Stimulated activated CD4-positive, alpha-beta T cell treated with anti-CD3 and anti-CD28 coated beads, TNF-alpha, amount 100 ng/mL, for 4 hours (primary cell): ENCODE results near the gene CDH4.

Experiments used
- DNase-seq, 3 experiments: peaks; one replicate each; pipeline ENCODE4 v3.0.0-alpha.2; 2020; ENCODE audit warnings: low read depth in 3 of 3

The CDH4 gene

GRCh38 chr20:61325718-61326117, 73.7 kb downstream of the CDH4 start:
- DNase-seq: no peak

DNA sequence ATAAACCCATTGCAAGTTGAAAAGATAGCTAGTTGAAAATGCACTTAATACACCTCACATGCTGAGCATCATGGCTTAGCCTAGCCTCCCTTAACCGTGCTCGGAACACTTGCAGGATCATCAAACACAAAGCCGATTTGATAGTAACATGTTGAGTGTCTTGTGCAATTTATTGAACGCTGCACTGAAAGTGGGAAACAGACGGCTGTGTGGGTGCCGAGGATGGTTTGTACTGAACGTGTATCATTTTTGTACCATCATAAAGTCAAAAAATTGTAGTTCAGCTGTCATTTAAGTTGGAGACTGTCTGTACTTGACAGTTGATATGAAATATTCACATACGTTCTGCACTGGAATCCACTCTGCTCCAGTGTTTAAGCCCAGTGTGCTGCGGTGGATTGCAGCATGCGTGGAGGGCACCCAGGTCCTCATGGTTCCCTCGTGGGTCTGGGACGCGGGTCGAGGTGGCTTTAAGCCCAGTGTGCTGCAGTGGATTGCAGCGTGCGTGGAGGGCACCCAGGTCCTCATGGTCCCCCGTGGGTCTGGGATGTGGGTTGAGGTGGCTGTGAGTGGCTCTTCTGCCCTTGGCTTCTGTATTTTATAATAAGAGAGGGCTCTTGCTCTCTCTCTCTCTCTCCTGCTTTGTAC, 77.0 kb downstream of the CDH4 start:
- no peak for DNase-seq

GRCh38 chr20:61330441-61330840, 78.4 kb downstream of the CDH4 start:
- DNase-seq: no peak

DNA sequence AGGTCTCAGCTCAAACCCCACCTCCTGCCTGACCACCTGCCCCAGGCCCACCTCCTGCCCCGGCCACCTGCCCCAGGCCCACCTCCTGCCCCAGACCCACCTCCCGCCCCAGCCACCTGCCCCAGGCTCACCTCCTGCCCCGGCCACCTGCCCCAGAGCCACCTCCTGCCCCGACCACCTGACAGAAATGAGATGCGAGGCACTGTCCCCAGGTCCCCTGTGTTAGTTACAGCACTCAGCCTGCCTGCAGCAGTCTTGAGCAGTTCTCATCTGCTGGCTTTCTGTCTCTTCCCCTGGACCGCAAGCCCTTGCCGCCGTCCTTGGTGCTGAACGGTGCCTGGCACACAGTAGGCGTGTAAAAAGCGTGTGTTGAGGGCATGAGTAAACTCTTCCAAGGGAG, 79.5 kb downstream of the CDH4 start:
- no peak for DNase-seq

GRCh38 chr20:61332016-61332975, 80.2 kb downstream of the CDH4 start:
- DNase-seq: no peak

GRCh38 chr20:61333484-61334108, 81.5 kb downstream of the CDH4 start:
- no peak for DNase-seq

GRCh38 chr20:61340157-61340556, 88.1 kb downstream of the CDH4 start:
- DNase-seq: no peak

DNA sequence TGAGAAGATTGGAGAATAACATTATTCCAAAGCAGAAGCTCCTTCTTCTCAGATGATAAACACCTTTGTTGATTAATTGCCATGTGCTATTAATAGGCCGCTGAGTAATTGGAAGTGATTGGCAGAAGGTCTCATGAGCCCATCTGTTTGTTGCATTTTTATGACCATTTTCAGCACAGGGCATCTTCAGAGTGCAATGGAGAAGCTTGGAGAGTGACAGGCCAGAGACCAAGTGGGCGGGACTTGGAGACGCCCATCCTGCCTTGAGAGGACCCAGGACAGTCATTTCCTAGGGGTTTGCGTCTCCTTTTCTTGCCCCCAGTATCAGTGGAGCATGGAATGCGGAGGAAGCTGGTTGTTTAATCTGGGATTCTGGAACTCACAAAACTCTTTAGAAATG, 89.5 kb downstream of the CDH4 start:
- no peak for DNase-seq

- no peak for DNase-seq
Observed at GRCh38 chr20:61343934-61344333, 91.9 kb downstream of the CDH4 start.

- no peak for DNase-seq
Observed at GRCh38 chr20:61345656-61346055, 93.6 kb downstream of the CDH4 start.

- no peak for DNase-seq
Observed at GRCh38 chr20:61346996-61347395, 94.9 kb downstream of the CDH4 start.

- no peak for DNase-seq
Observed at GRCh38 chr20:61347443-61347842, 95.4 kb downstream of the CDH4 start.

DNA sequence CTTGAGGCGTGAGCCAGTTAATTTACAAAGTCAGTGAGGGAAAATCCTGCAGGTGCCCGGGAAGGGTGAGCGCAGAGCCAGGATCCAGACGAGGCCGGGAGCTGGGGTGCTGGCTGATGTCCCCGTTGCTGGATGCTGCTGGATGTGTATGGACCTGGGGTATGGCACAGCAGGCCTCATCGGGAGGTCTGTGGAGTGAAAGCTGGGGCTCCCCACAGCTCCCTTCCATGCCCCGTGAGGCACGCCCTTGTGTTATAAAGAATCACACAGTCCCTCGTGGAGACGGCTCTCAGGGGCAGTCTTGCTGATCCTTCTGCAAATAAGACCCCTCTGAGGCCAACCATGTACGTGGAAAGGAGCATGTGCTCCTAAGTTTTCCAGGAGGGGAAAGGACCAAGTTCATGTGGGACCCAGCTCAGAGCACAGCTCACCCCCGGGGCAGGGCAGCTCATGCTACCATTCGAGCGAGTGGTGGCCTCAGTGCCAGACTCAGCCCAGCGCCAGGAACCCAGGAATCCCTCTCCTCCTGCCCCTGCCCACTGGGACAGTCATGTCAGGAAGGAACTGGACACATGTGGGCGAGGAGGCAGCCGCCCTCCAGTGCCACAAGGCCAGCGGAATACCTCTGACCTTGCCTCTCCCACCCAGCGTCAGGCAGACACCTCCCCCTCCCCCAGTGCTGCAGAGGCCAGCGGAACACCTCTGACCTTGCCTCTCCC, 97.5 kb downstream of the CDH4 start:
- no peak for DNase-seq

DNA sequence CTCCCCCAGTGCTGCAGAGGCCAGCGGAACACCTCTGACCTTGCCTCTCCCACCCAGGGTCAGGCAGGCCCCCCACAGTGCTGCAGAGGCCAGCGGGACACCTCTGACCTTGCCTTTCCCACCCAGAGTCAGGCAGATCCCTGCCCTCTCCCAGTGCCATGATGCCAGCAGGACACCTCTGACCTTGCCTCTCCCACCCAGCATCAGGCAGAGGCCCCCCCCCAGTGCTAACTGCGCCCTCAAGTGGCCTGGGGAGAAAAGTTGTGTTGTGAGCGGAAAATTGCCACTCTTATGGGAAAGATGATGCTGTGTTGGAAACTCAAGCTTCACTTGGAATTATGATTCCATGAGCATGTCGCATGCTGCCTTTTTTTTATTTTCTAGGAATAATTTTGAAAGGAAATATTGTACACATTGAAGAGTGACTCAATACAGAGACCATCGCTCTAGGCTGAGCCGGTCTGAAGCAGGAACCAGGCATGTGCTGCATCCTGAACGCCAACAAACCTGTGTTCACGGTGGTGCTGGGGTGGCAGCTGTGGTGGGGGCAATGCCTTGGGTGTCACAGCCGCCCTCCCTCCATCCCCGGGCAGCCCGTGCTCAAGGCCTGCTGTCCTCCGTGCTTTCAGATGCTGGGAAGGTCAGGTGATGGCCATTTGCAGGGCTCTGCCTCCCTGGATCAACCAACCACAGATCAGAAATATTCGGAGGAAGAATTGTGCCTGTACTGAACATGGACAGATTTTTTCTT, 98.6 kb downstream of the CDH4 start:
- DNase-seq: no peak

- DNase-seq: no peak
Observed at GRCh38 chr20:61352346-61353260, 100.5 kb downstream of the CDH4 start.

DNA sequence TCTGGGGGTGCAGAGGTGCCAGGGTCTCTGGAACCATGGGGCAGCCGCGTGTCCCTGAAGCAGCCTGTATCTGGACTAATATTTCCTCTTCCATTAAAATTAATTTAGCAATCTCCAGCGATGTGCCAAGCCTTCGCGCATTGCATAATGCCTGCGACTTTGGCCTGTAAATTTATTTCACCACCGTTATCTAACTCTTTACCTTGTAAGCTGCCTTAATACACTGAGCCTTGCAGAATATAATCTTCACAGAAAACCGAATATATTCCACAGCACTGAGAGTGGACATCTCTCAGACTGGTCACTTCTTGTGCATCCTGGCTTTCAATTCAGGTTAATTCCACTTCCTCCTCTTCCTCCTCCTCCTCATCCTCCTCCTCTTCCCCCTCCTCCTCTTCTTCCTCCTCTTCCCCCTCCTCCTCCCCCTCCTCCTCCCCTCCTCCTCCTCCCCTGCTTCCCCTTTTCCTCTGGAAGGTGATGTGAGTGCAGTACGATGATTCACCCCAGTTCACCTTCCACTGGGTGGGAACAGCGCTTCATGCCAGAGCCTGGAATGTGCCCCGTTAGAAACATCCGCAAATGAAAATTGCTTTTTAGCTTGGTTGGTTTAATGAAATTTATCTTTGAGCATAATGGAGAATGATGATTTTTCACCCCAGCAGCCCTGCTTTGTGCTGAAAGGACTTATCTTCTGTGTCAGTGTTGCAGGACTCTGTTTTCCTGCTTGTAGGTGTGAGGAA, 101.4 kb downstream of the CDH4 start:
- DNase-seq: no peak

DNA sequence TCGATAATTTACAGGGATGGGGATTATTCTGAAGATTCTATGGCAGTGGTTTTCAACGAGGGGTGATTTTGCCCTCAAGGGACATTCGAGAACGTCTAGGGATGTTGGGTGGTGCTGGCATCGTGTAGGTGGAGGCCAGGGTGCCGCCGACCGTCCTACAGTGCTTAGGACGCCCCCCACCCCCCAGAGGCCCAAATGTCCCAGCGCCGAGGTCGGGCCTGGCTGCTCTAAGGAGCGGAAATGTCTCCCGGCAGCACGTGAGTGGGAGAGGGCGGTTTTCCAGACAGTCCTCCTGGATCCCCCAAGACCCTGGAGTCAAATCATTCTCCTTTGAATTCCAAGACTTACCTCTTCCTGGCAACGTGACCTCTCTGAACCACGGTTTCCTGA, 101.9 kb downstream of the CDH4 start:
- no peak for DNase-seq

DNA sequence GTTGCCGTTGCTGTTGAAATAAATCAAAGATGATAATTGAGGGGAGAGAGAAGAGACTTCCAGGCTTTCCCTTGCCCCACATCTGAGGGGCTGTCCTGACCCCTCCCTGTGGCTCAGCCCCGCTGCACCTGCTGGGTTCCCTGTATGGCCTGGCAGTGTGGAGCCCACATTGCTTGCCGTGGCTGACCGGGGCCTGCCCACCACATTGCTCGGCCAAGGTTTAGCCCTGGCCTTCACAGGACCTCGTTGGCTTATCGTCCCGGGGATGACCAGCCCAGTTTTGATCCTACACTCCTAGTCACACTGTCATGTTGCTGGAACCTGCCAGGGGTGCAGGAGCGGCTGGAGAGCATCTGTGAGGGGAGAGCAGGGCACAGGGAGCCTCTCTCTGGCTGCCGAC, 102.4 kb downstream of the CDH4 start:
- no peak for DNase-seq

DNA sequence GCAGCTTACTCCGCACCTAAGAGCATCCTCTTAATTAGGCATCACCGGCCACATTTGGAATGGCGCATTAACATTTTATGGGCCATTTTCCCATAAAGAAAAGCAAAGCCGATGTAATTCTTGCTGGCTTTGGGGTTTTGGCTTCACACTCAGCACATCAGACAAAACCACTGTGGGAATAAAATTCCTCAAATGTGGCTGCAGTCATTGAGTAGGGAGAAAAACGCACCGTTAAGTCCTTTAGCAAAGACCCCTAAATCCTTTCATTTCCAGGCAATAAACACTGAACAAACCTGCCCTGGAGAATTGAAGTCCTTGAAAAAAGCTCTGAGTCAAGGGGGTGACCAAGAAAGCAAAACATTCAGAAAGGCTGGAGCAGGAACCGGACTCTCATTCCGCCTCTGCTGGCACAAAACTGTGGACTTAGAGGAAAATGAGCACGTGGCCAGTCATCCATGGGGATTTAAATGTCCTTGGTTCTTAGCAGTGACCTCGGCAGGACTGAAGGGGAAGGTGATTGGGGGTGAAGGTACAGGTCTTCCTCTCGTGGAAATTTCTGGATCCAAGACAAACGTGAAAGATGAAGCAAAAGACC, 102.9 kb downstream of the CDH4 start:
- DNase-seq: no peak
